Uterus (tissue), 4 donors: ENCODE data around the gene SRRM5. TPM values are rescaled to one million over a fixed set of nuclear protein-coding genes. Genes with fewer than 3 reads are reported as not detected.
"Not testable (repeated sequence)": the region's sequence is repeated elsewhere in the genome, so short reads cannot be mapped to it uniquely, and the experiment has no call there.

Experiments used
- DNase-seq, 2 donors: peaks; one replicate each; pipeline ENCODE4 v3.0.0-alpha.2; 2019 to 2020
- H3K27ac ChIP-seq, 2 donors: fragments of 200-600 bp; sonication (generic); 1 replicate in 1 of 2; 2 replicates in 1 of 2; pipeline ENCODE4 v1.5.1; 2016 to 2018
- H3K27me3 ChIP-seq, 2 donors: fragments of 200-600 bp; sonication (generic); one replicate each; pipeline ENCODE4 v1.5.1; 2018 to 2019; ENCODE audit warnings: control low read depth in 1 of 2
- H3K36me3 ChIP-seq, 2 donors: fragments of 200-600 bp; sonication (generic); one replicate each; pipeline ENCODE4 v1.5.1; 2019; ENCODE audit warnings: control low read depth in 1 of 2
- H3K4me1 ChIP-seq, 2 donors: fragments of 200-600 bp; sonication (generic); one replicate each; pipeline ENCODE4 v1.5.1; 2018 to 2019; ENCODE audit warnings: control low read depth in 1 of 2
- H3K4me3 ChIP-seq, 2 donors: fragments of 200-600 bp; sonication (generic); 1 replicate in 1 of 2; 2 replicates in 1 of 2; pipeline ENCODE4 v1.5.1; 2018 to 2019; ENCODE audit warnings: mild to moderate bottlenecking in 1 of 2
- H3K9me3 ChIP-seq, 2 donors: fragments of 200-600 bp; sonication (generic); one replicate each; pipeline ENCODE4 v1.5.1; 2019; ENCODE audit warnings: control low read depth in 1 of 2
- CTCF ChIP-seq, 4 experiments: fragments of 200-600 bp in 2 of 4; fragments of 450-650 bp in 2 of 4; sonication (generic) in 2 of 4; IDR thresholded peaks; one replicate each; pipeline ENCODE4 v1.5.1; 2016 to 2019; ENCODE audit warnings: antibody characterized with exemption in 4 of 4, mild to moderate bottlenecking in 2 of 4, moderate library complexity in 1 of 4
- POLR2A ChIP-seq, 2 donors: fragments of 450-650 bp; IDR thresholded peaks; one replicate each; pipeline ENCODE4 v1.6.1; 2016; ENCODE audit warnings: antibody characterized with exemption in 2 of 2, mild to moderate bottlenecking in 1 of 2, moderate library complexity in 1 of 2
- intact Hi-C: fragments of 100-400 bp; cut with DNase I; formaldehyde crosslinking; loops from one replicate; pipeline ENCODE4 v1.15.1; 2023; ENCODE audit warnings: low total_unique reads
- total RNA-seq, 4 donors: library from RNA; depleted of rRNA in 3 of 4; stranded (reverse); fragments of >200 nt in 3 of 4; gene quantifications; one replicate each; pipeline versions ENCODE4 v1.1.0 to v1.2.4, GENCODE V29; 2014 to 2023
- donor health status: DM: yes; HTN: yes; CAD: no.

Gene SRRM5
- total RNA-seq, 4 donors from 2014 or later, result 0.58 TPM; not detected in 3

GRCh38 chr19:43582495-43582894 is 29.4 kb upstream of the SRRM5 start:
- no peak for DNase-seq
- no peak overlapping the region for H3K27ac ChIP-seq
- H3K36me3 ChIP-seq, result no peaks in the 10 kb centered on the region
- H3K9me3 ChIP-seq, result no peaks in the 10 kb centered on the region
- no peaks in the 10 kb centered on the region for H3K27me3 ChIP-seq
- TF ChIP-seq CTCF (IDR thresholded peaks at IDR 0.05) (no peak), POLR2A (IDR thresholded peaks at IDR 0.05) (no peak)
- H3K4me1 ChIP-seq, result peaks cover 5 to 8% of the 10 kb centered on the region in 2 donors
- no peak overlapping the region for H3K4me3 ChIP-seq
- intact Hi-C loops, result no loop called here

GRCh38 chr19:43584484-43584883 is 27.4 kb upstream of the SRRM5 start:
- Histone ChIP-seq H3K27ac (no peak overlapping the region), H3K9me3 (no peaks in the 10 kb centered on the region), H3K4me3 (no peak overlapping the region), H3K27me3 (no peaks in the 10 kb centered on the region), H3K36me3 (no peaks in the 10 kb centered on the region), H3K4me1 (peaks cover 5 to 8% of the 10 kb centered on the region in 2 donors)
- intact Hi-C loops, result no loop called here
- TF ChIP-seq POLR2A (IDR thresholded peaks at IDR 0.05), result no peak
- TF ChIP-seq CTCF (IDR thresholded peaks at IDR 0.05), result no peak
- no peak for DNase-seq

- Histone ChIP-seq H3K27ac (no peak overlapping the region), H3K36me3 (no peaks in the 10 kb centered on the region), H3K4me1 (peaks cover 4 to 5% of the 10 kb centered on the region in 2 donors), H3K9me3 (no peaks in the 10 kb centered on the region), H3K4me3 (no peak overlapping the region), H3K27me3 (no peaks in the 10 kb centered on the region)
- DNase-seq, result no peak
- TF ChIP-seq POLR2A (IDR thresholded peaks at IDR 0.05) (no peak), CTCF (IDR thresholded peaks at IDR 0.05) (no peak)
- intact Hi-C loops, result no loop called here
These were observed 25.5 kb upstream of the SRRM5 start for GRCh38 chr19:43586346-43586745.

- not testable (repeated sequence) for H3K27ac ChIP-seq, H3K36me3 ChIP-seq
These were observed 24.9 kb upstream of the SRRM5 start for GRCh38 chr19:43587029-43587428.

GRCh38 chr19:43589277-43589676 is 22.6 kb upstream of the SRRM5 start:
- DNase-seq, result no peak
- intact Hi-C loops, result no loop called here
- H3K4me1 ChIP-seq, result peaks cover 0 to 4% of the 10 kb centered on the region in 2 donors
- TF ChIP-seq CTCF (IDR thresholded peaks at IDR 0.05) (no peak), POLR2A (IDR thresholded peaks at IDR 0.05) (no peak)
- no peak overlapping the region for H3K27ac ChIP-seq
- no peaks in the 10 kb centered on the region for H3K27me3 ChIP-seq
- no peaks in the 10 kb centered on the region for H3K9me3 ChIP-seq
- no peak overlapping the region for H3K4me3 ChIP-seq
- no peaks in the 10 kb centered on the region for H3K36me3 ChIP-seq

More at GRCh38 chr19:43587029-43587428, 24.9 kb upstream of the SRRM5 start:
- H3K4me3 ChIP-seq, DNase-seq, H3K9me3 ChIP-seq, intact Hi-C loops, H3K27me3 ChIP-seq, H3K4me1 ChIP-seq: not testable (repeated sequence)

- DNase-seq, result no peak
- no peaks in the 10 kb centered on the region for H3K27me3 ChIP-seq
- no peaks in the 10 kb centered on the region for H3K36me3 ChIP-seq
- H3K4me1 ChIP-seq, result peaks cover 0 to 8% of the 10 kb centered on the region in 2 donors
- no peak for TF ChIP-seq POLR2A (IDR thresholded peaks at IDR 0.05)
- no peak for TF ChIP-seq CTCF (IDR thresholded peaks at IDR 0.05)
- H3K27ac ChIP-seq, result no peak overlapping the region
- no peak overlapping the region for H3K4me3 ChIP-seq
- intact Hi-C loops, result no loop called here
- H3K9me3 ChIP-seq, result no peaks in the 10 kb centered on the region
These were observed 22.2 kb upstream of the SRRM5 start for GRCh38 chr19:43589678-43590077.
